Effector memory CD8-positive, alpha-beta T cell (primary cell): ENCODE data around the gene CEACAM21.

ENCODE experiments used
- ATAC-seq: fragments of 150-1000 bp; cut with Tn5 transposase; replicated peaks from 2 replicates; pipeline ENCODE4 v1.10.0; 2021; ENCODE audit warnings: mild to moderate bottlenecking, moderate library complexity
- DNase-seq, 3 experiments: peaks; one replicate each; pipeline ENCODE4 v3.0.0; 2021
- H3K27ac Mint-ChIP-seq, 2 donors: one replicate each; pipeline ENCODE4 v1.8.0; 2022; ENCODE audit warnings: mild to moderate bottlenecking in 2 of 2, mixed read lengths in 2 of 2, moderate library complexity in 2 of 2
- H3K27me3 Mint-ChIP-seq, 2 donors: one replicate each; pipeline ENCODE4 v1.8.0; 2022; ENCODE audit warnings: mixed read lengths in 2 of 2
- H3K36me3 Mint-ChIP-seq: one replicate; pipeline ENCODE4 v1.8.0; 2022; ENCODE audit warnings: mild to moderate bottlenecking, moderate library complexity, mixed read lengths; ENCODE audit not compliant: insufficient read depth
- H3K4me1 Mint-ChIP-seq, 2 donors: one replicate each; pipeline ENCODE4 v1.8.0; 2022; ENCODE audit warnings: low read depth in 2 of 2, mixed read lengths in 2 of 2
- H3K4me3 Mint-ChIP-seq, 2 donors: one replicate each; pipeline ENCODE4 v1.8.0; 2022; ENCODE audit warnings: mild to moderate bottlenecking in 2 of 2, mixed read lengths in 2 of 2, moderate library complexity in 2 of 2
- H3K9me3 Mint-ChIP-seq, 2 donors: one replicate each; pipeline ENCODE4 v1.8.0; 2022; ENCODE audit warnings: mixed read lengths in 2 of 2

Gene CEACAM21

GRCh38 chr19:41541990-41542584 is 33.9 kb upstream of the CEACAM21 start:
- ATAC-seq (peak; percentile 21), DNase-seq (peak; percentile 78 to 84 (median 81))
- no peaks in the 10 kb centered on the region for H3K27me3 Mint-ChIP-seq
- H3K4me1 Mint-ChIP-seq: peaks cover 32 to 38% of the 10 kb centered on the region in 2 donors
- H3K27ac Mint-ChIP-seq: peak overlapping the region in 1 of 2 donors; percentile 69
- peak overlapping the region in 1 of 2 donors; percentile 42 for H3K4me3 Mint-ChIP-seq
- peaks cover 21% of the 10 kb centered on the region for H3K36me3 Mint-ChIP-seq
- H3K9me3 Mint-ChIP-seq: no peaks in the 10 kb centered on the region

DNA sequence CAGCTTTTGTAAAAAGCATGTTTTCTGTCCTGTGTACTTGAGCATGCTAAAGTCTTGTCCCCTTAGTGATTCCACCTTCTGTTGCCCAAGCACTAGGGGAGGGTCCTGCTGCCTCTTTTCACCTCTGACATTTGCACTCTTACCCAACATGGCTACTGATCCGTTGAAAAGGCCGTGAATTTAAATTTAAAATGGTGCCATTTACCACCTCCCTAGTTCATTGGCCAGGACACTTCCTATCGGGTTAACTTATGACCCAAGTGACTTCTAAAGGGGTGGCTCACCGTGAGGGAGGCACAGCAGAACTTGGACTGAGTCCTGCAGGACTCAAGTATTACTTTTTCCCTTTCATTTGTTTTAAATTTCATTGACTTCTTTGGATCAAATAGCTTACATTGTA is 33.3 kb upstream of the CEACAM21 start:
- DNase-seq (no peak), ATAC-seq (no peak)
- no peaks in the 10 kb centered on the region for H3K9me3 Mint-ChIP-seq
- H3K4me1 Mint-ChIP-seq: peaks cover 35 to 43% of the 10 kb centered on the region in 2 donors
- peak overlapping the region in 1 of 2 donors; percentile 69 for H3K27ac Mint-ChIP-seq
- peaks cover 21% of the 10 kb centered on the region for H3K36me3 Mint-ChIP-seq
- no peaks in the 10 kb centered on the region for H3K27me3 Mint-ChIP-seq
- H3K4me3 Mint-ChIP-seq: no peak overlapping the region

GRCh38 chr19:41543582-41543981 is 32.4 kb upstream of the CEACAM21 start:
- Mint-ChIP-seq H3K4me1 (peaks cover 37 to 46% of the 10 kb centered on the region in 2 donors), H3K27me3 (no peaks in the 10 kb centered on the region), H3K9me3 (no peaks in the 10 kb centered on the region), H3K4me3 (no peak overlapping the region), H3K36me3 (peaks cover 21% of the 10 kb centered on the region), H3K27ac (peak overlapping the region in 1 of 2 donors; percentile 91)
- DNase-seq (no peak), ATAC-seq (no peak)

DNA sequence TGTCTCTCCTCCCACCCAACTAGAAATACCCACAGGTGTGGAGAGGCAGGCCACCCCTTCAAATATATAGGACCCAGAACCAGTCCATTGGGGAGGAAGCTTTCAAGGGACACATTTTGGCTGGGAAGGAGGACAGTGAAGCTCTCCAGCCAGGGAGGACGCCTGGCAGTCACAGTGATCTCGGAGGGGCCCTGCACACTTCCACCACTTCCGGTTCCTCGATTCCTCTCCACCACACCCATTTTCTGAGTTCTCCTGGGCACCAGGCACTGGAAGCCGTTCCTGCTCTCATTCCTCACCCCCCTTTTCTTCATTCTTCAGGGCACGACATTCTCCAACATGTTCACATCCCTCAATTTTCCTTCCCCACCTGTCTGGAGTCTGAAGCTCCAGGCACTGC is 30.4 kb upstream of the CEACAM21 start:
- Mint-ChIP-seq H3K4me3 (peak overlapping the region; percentile 77 to 86), H3K9me3 (no peaks in the 10 kb centered on the region), H3K27me3 (no peaks in the 10 kb centered on the region), H3K36me3 (peaks cover 33% of the 10 kb centered on the region), H3K27ac (peak overlapping the region; percentile 90 to 91), H3K4me1 (peaks cover 47 to 57% of the 10 kb centered on the region in 2 donors)
- no peak for DNase-seq
- no peak for ATAC-seq

GRCh38 chr19:41546386-41546789 is 29.6 kb upstream of the CEACAM21 start:
- no peaks in the 10 kb centered on the region for H3K9me3 Mint-ChIP-seq
- ATAC-seq (peak; percentile 81), DNase-seq (peak; percentile 40 to 52 (median 48))
- no peaks in the 10 kb centered on the region for H3K27me3 Mint-ChIP-seq
- H3K27ac Mint-ChIP-seq: peak overlapping the region; percentile 90 to 91
- H3K36me3 Mint-ChIP-seq: peaks cover 41% of the 10 kb centered on the region
- H3K4me3 Mint-ChIP-seq: peak overlapping the region; percentile 77 to 86
- H3K4me1 Mint-ChIP-seq: peaks cover 51 to 61% of the 10 kb centered on the region in 2 donors

DNA sequence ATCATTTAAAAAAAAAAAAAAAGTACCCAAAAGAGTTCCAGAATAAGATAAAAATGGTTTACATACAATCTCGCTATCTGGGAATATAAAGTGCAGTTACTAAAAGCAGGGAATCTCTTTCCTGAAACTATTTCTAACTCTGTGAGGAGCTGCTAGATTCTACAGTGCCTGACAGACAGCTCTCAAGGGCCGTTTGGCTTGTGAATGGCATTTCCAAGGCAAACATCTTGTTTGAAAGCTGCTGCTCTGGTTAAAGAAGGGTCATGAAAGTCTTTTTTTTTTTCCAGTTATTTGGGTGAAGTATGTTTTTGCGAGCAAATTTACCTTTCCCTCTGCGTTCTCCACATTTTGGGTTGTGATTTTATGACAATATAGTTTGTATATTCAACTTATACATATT is 29.0 kb upstream of the CEACAM21 start:
- peak overlapping the region; percentile 90 to 91 for H3K27ac Mint-ChIP-seq
- H3K9me3 Mint-ChIP-seq: no peaks in the 10 kb centered on the region
- H3K4me1 Mint-ChIP-seq: peaks cover 55 to 66% of the 10 kb centered on the region in 2 donors
- H3K4me3 Mint-ChIP-seq: peak overlapping the region; percentile 77 to 86
- DNase-seq (no peak), ATAC-seq (no peak)
- peaks cover 47% of the 10 kb centered on the region for H3K36me3 Mint-ChIP-seq
- H3K27me3 Mint-ChIP-seq: no peaks in the 10 kb centered on the region

- Mint-ChIP-seq H3K27me3 (no peaks in the 10 kb centered on the region), H3K4me1 (peaks cover 54 to 64% of the 10 kb centered on the region in 2 donors), H3K27ac (peak overlapping the region; percentile 90 to 91), H3K36me3 (peaks cover 53% of the 10 kb centered on the region), H3K4me3 (peak overlapping the region in 1 of 2 donors; percentile 24), H3K9me3 (no peaks in the 10 kb centered on the region)
- no peak for DNase-seq
- no peak for ATAC-seq
These were observed 28.4 kb upstream of the CEACAM21 start for GRCh38 chr19:41547569-41547968.

GRCh38 chr19:41548047-41548446 is 27.9 kb upstream of the CEACAM21 start:
- DNase-seq: no peak
- H3K9me3 Mint-ChIP-seq: no peaks in the 10 kb centered on the region
- peak overlapping the region in 1 of 2 donors; percentile 27 for H3K4me3 Mint-ChIP-seq
- no peaks in the 10 kb centered on the region for H3K27me3 Mint-ChIP-seq
- H3K27ac Mint-ChIP-seq: peak overlapping the region in 1 of 2 donors; percentile 97
- peaks cover 56% of the 10 kb centered on the region for H3K36me3 Mint-ChIP-seq
- ATAC-seq: no peak
- peaks cover 56 to 64% of the 10 kb centered on the region in 2 donors for H3K4me1 Mint-ChIP-seq

DNA sequence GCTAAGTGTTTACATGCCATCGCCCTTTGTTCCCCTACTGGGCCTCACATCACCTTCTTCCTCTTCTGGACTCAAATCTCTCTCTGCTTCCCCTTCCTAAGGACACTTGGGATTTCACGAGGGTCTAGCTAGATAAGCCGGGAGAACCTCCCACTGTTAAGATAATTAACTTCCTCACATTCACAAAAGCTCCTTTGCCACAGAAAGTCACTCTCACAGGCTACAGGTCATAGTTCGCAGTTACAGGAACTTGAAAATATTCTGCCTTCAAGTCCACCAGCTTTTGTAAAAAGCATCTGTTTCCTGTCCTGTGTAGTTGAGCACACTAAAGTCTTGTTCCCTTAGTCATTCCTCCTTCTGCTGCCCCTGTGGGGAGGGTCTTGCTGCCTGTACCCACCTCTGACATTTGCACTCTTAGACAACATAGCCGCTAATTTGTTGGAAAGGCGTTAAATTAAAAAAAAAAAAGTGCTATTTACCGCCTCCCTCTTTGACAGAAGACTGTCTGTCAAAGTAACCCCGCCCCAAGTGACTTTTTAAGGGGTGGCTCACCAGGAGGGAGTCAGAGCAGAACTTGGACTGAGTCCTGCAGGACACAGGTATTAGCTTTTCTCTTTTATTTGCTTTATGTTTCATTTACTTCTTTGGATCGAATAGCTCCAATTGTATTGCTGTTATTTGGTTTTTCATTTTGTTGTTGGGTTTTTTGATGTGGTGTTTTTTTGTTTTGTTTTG is 26.8 kb upstream of the CEACAM21 start:
- Mint-ChIP-seq H3K27ac (peak overlapping the region; percentile 93 to 97), H3K9me3 (no peaks in the 10 kb centered on the region), H3K4me1 (peaks cover 64 to 67% of the 10 kb centered on the region in 2 donors), H3K36me3 (peaks cover 60% of the 10 kb centered on the region), H3K27me3 (no peaks in the 10 kb centered on the region), H3K4me3 (peak overlapping the region; percentile 93 to 95)
- peak; percentile 63 to 73 (median 66) for DNase-seq
- ATAC-seq: peak; percentile 56

- ATAC-seq: no peak
- Mint-ChIP-seq H3K36me3 (peaks cover 59% of the 10 kb centered on the region), H3K4me3 (peak overlapping the region; percentile 93 to 95), H3K27ac (peak overlapping the region; percentile 93 to 97), H3K4me1 (peaks cover 63 to 70% of the 10 kb centered on the region in 2 donors), H3K9me3 (no peaks in the 10 kb centered on the region), H3K27me3 (no peaks in the 10 kb centered on the region)
- no peak for DNase-seq
These were observed 26.1 kb upstream of the CEACAM21 start for GRCh38 chr19:41549884-41550283.

- H3K36me3 Mint-ChIP-seq: peaks cover 63% of the 10 kb centered on the region
- H3K9me3 Mint-ChIP-seq: no peaks in the 10 kb centered on the region
- peak overlapping the region; percentile 93 to 97 for H3K27ac Mint-ChIP-seq
- peak overlapping the region; percentile 93 to 95 for H3K4me3 Mint-ChIP-seq
- ATAC-seq (no peak), DNase-seq (no peak)
- no peaks in the 10 kb centered on the region for H3K27me3 Mint-ChIP-seq
- peaks cover 61 to 70% of the 10 kb centered on the region in 2 donors for H3K4me1 Mint-ChIP-seq
These were observed 24.8 kb upstream of the CEACAM21 start for GRCh38 chr19:41551212-41551610.

DNA sequence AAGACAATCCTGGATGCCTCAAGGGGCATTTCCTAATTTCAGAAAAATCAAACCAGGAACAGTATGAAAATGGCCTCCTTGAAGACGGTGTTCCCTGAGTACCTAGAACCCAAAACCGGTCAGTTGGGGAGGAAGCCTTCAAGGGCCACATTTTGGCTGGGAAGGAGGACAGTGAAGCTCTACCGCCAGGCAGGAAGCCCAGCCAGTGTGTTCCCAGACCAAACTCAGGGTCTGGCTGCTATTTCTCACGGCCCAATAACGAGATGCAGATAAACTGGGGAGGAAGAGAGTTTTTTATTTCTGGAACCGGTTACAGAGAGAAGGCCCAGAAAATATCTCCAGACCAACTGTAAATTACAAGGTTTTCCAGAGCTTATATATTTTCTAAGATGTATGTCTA is 24.3 kb upstream of the CEACAM21 start:
- Mint-ChIP-seq H3K27me3 (no peaks in the 10 kb centered on the region), H3K4me1 (peaks cover 59 to 68% of the 10 kb centered on the region in 2 donors), H3K36me3 (peaks cover 61% of the 10 kb centered on the region), H3K4me3 (peak overlapping the region; percentile 93 to 95), H3K27ac (peak overlapping the region; percentile 93 to 97), H3K9me3 (no peaks in the 10 kb centered on the region)
- DNase-seq: no peak
- ATAC-seq: no peak

GRCh38 chr19:41552558-41552957 is 23.4 kb upstream of the CEACAM21 start:
- ATAC-seq: peak; percentile 13
- H3K4me1 Mint-ChIP-seq: peaks cover 59 to 63% of the 10 kb centered on the region in 2 donors
- H3K27ac Mint-ChIP-seq: peak overlapping the region; percentile 93 to 97
- no peaks in the 10 kb centered on the region for H3K9me3 Mint-ChIP-seq
- H3K27me3 Mint-ChIP-seq: no peaks in the 10 kb centered on the region
- peak overlapping the region; percentile 93 to 95 for H3K4me3 Mint-ChIP-seq
- no peak for DNase-seq
- H3K36me3 Mint-ChIP-seq: peaks cover 64% of the 10 kb centered on the region

- H3K27me3 Mint-ChIP-seq: no peaks in the 10 kb centered on the region
- no peaks in the 10 kb centered on the region for H3K9me3 Mint-ChIP-seq
- ATAC-seq (no peak), DNase-seq (no peak)
- H3K27ac Mint-ChIP-seq: peak overlapping the region; percentile 91 to 93
- H3K4me1 Mint-ChIP-seq: peaks cover 57 to 68% of the 10 kb centered on the region in 2 donors
- peaks cover 68% of the 10 kb centered on the region for H3K36me3 Mint-ChIP-seq
- peak overlapping the region; percentile 93 to 95 for H3K4me3 Mint-ChIP-seq
These were observed 22.2 kb upstream of the CEACAM21 start for GRCh38 chr19:41553804-41554203.
